ENCODE results near the gene CMTM8. TPM values are rescaled to one million over a fixed set of nuclear protein-coding genes. Genes with fewer than 3 reads are reported as not detected.
A peak's percentile ranks its signal among the peaks of the same experiment; 100 is the strongest.

Gene CMTM8
- total and polyA plus RNA-seq, 2 donors, result 4.1 to 16.2 TPM

- no peaks in the 10 kb centered on the region for H3K27me3 ChIP-seq (ENCODE audit: control insufficient read depth in 2 of 2, insufficient read depth in 1 of 2, low read length in 1 of 2)
- H3K27ac ChIP-seq (ENCODE audit: low read depth in 1 of 2, low read length in 1 of 2), result no peak overlapping the region
- no peak overlapping the region for H3K4me3 ChIP-seq (ENCODE audit: low read length in 2 of 2)
- H3K4me1 ChIP-seq (ENCODE audit: control insufficient read depth in 2 of 2, insufficient read depth in 2 of 2, low read length in 2 of 2), result peaks cover 2 to 6% of the 10 kb centered on the region in 2 donors
- DNase-seq (ENCODE audit: low read depth in 6 of 9, low spot score in 9 of 9), result no peak
- H3K36me3 ChIP-seq (ENCODE audit: control insufficient read depth in 2 of 2, insufficient read depth in 2 of 2, low read length in 1 of 2), result no peaks in the 10 kb centered on the region
- H3K9me3 ChIP-seq (ENCODE audit: control insufficient read depth in 2 of 2, insufficient read depth in 1 of 2, low read length in 1 of 2), result peaks cover 0 to 6% of the 10 kb centered on the region in 2 donors
- 98% methylated on average over 3 of the region's 3 CpGs for WGBS
Observed at GRCh38 chr3:32256206-32256605, 17.7 kb downstream of the CMTM8 start.

DNA sequence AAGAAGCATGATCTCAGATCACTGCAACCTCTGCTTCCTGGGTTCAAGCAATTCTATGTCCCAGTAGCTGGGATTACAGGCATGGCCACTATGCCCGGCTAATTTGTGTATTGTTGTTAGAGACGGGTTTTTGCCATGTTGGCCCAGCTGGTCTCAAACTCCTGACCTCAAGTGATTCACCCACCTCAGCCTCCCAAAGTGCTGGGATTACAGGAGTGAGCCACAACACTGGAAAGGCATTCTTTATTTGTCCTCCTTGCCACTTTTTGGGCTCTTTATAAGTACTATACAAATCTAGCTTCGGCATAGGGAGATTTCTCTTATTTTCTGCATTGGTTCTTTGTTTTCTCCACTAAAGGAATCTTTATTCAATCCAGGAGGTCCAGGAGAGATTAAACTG lies 18.6 kb downstream of the CMTM8 start:
- Histone ChIP-seq H3K4me3 (ENCODE audit: low read length in 2 of 2) (no peak overlapping the region), H3K27ac (ENCODE audit: low read depth in 1 of 2, low read length in 1 of 2) (no peak overlapping the region), H3K9me3 (ENCODE audit: control insufficient read depth in 2 of 2, insufficient read depth in 1 of 2, low read length in 1 of 2) (peaks cover 0 to 6% of the 10 kb centered on the region in 2 donors), H3K27me3 (ENCODE audit: control insufficient read depth in 2 of 2, insufficient read depth in 1 of 2, low read length in 1 of 2) (no peaks in the 10 kb centered on the region), H3K36me3 (ENCODE audit: control insufficient read depth in 2 of 2, insufficient read depth in 2 of 2, low read length in 1 of 2) (no peaks in the 10 kb centered on the region), H3K4me1 (ENCODE audit: control insufficient read depth in 2 of 2, insufficient read depth in 2 of 2, low read length in 2 of 2) (peaks cover 2 to 6% of the 10 kb centered on the region in 2 donors)
- whole genome bisulfite sequencing, result 98% methylated on average over 3 of the region's 3 CpGs
- DNase-seq (ENCODE audit: low read depth in 6 of 9, low spot score in 9 of 9), result no peak

GRCh38 chr3:32257641-32258438 lies 19.4 kb downstream of the CMTM8 start:
- no peaks in the 10 kb centered on the region for H3K27me3 ChIP-seq (ENCODE audit: control insufficient read depth in 2 of 2, insufficient read depth in 1 of 2, low read length in 1 of 2)
- H3K27ac ChIP-seq (ENCODE audit: low read depth in 1 of 2, low read length in 1 of 2), result no peak overlapping the region
- H3K36me3 ChIP-seq (ENCODE audit: control insufficient read depth in 2 of 2, insufficient read depth in 2 of 2, low read length in 1 of 2), result no peaks in the 10 kb centered on the region
- peaks cover 2 to 6% of the 10 kb centered on the region in 2 donors for H3K4me1 ChIP-seq (ENCODE audit: control insufficient read depth in 2 of 2, insufficient read depth in 2 of 2, low read length in 2 of 2)
- 60% methylated on average over 6 of the region's 6 CpGs for WGBS
- peak in 2 of 9 donors; percentile 31 to 51 for DNase-seq (ENCODE audit: low read depth in 6 of 9, low spot score in 9 of 9)
- H3K4me3 ChIP-seq (ENCODE audit: low read length in 2 of 2), result no peak overlapping the region
- H3K9me3 ChIP-seq (ENCODE audit: control insufficient read depth in 2 of 2, insufficient read depth in 1 of 2, low read length in 1 of 2), result peaks cover 0 to 6% of the 10 kb centered on the region in 2 donors

GRCh38 chr3:32258869-32259268 lies 20.4 kb downstream of the CMTM8 start:
- peaks cover 0 to under 1% of the 10 kb centered on the region in 2 donors for H3K9me3 ChIP-seq (ENCODE audit: control insufficient read depth in 2 of 2, insufficient read depth in 1 of 2, low read length in 1 of 2)
- 98% methylated on average over 17 of the region's 17 CpGs for WGBS
- H3K27me3 ChIP-seq (ENCODE audit: control insufficient read depth in 2 of 2, insufficient read depth in 1 of 2, low read length in 1 of 2), result no peaks in the 10 kb centered on the region
- H3K4me3 ChIP-seq (ENCODE audit: low read length in 2 of 2), result no peak overlapping the region
- peaks cover 2 to 6% of the 10 kb centered on the region in 2 donors for H3K4me1 ChIP-seq (ENCODE audit: control insufficient read depth in 2 of 2, insufficient read depth in 2 of 2, low read length in 2 of 2)
- DNase-seq (ENCODE audit: low read depth in 6 of 9, low spot score in 9 of 9), result no peak
- H3K36me3 ChIP-seq (ENCODE audit: control insufficient read depth in 2 of 2, insufficient read depth in 2 of 2, low read length in 1 of 2), result no peaks in the 10 kb centered on the region
- no peak overlapping the region for H3K27ac ChIP-seq (ENCODE audit: low read depth in 1 of 2, low read length in 1 of 2)

- Histone ChIP-seq H3K27me3 (ENCODE audit: control insufficient read depth in 2 of 2, insufficient read depth in 1 of 2, low read length in 1 of 2) (no peaks in the 10 kb centered on the region), H3K27ac (ENCODE audit: low read depth in 1 of 2, low read length in 1 of 2) (no peak overlapping the region), H3K4me3 (ENCODE audit: low read length in 2 of 2) (no peak overlapping the region), H3K4me1 (ENCODE audit: control insufficient read depth in 2 of 2, insufficient read depth in 2 of 2, low read length in 2 of 2) (peaks cover 2 to 6% of the 10 kb centered on the region in 2 donors), H3K9me3 (ENCODE audit: control insufficient read depth in 2 of 2, insufficient read depth in 1 of 2, low read length in 1 of 2) (no peaks in the 10 kb centered on the region), H3K36me3 (ENCODE audit: control insufficient read depth in 2 of 2, insufficient read depth in 2 of 2, low read length in 1 of 2) (no peaks in the 10 kb centered on the region)
- DNase-seq (ENCODE audit: low read depth in 6 of 9, low spot score in 9 of 9), result no peak
- 82% methylated on average over 3 of the region's 3 CpGs for WGBS
Observed at GRCh38 chr3:32261545-32261944, 23.1 kb downstream of the CMTM8 start.

DNA sequence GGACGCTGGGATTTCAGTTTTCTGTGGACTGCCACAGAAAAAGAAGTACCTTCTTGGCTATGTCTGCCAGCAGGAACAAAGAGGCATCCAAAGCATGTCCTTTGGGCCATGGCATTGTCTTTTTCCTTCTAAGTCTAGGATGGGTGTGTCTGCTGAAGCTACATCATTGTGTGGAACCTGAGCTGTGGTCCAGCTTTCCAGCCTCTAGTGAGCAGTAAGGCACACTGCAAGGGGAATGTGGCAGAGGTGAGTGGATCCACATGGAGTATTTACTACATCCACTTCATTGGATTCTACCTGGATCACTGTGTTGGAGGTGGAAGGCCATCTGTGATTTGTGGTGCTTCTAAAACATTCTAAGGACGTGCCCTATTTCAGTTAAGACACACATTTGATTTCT lies 23.7 kb downstream of the CMTM8 start:
- peaks cover 2 to 6% of the 10 kb centered on the region in 2 donors for H3K4me1 ChIP-seq (ENCODE audit: control insufficient read depth in 2 of 2, insufficient read depth in 2 of 2, low read length in 2 of 2)
- no peak overlapping the region for H3K4me3 ChIP-seq (ENCODE audit: low read length in 2 of 2)
- H3K36me3 ChIP-seq (ENCODE audit: control insufficient read depth in 2 of 2, insufficient read depth in 2 of 2, low read length in 1 of 2), result no peaks in the 10 kb centered on the region
- no peaks in the 10 kb centered on the region for H3K27me3 ChIP-seq (ENCODE audit: control insufficient read depth in 2 of 2, insufficient read depth in 1 of 2, low read length in 1 of 2)
- no peak for DNase-seq (ENCODE audit: low read depth in 6 of 9, low spot score in 9 of 9)
- no peaks in the 10 kb centered on the region for H3K9me3 ChIP-seq (ENCODE audit: control insufficient read depth in 2 of 2, insufficient read depth in 1 of 2, low read length in 1 of 2)
- 96% methylated on average over 2 of the region's 2 CpGs for WGBS
- H3K27ac ChIP-seq (ENCODE audit: low read depth in 1 of 2, low read length in 1 of 2), result no peak overlapping the region

DNA sequence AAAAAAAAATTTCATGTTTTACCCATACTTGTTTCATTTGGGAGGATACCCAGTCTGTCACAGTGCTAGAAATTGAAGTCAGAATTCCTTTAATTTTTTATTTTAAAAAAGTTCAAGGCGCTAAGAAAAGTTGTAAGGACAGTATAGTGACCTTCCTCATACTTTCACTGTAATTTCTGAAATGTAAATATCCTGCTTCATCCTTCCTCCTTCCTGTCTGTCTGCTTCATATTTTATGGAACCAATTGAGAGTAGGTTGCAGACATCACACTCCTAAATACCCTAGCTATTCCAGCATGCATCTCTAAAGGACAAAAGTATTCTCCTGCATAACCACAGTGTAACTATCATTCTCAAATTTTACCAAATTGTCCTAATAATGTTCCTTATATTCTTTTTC lies 35.8 kb downstream of the CMTM8 start:
- no peak for DNase-seq (ENCODE audit: low read depth in 6 of 9, low spot score in 9 of 9)
- no peak overlapping the region for H3K27ac ChIP-seq (ENCODE audit: low read depth in 1 of 2, low read length in 1 of 2)
- 99% methylated on average over 1 of the region's 1 CpG for WGBS
- no peak overlapping the region for H3K4me3 ChIP-seq (ENCODE audit: low read length in 2 of 2)
- H3K9me3 ChIP-seq (ENCODE audit: control insufficient read depth in 2 of 2, insufficient read depth in 1 of 2, low read length in 1 of 2), result no peaks in the 10 kb centered on the region
- no peaks in the 10 kb centered on the region for H3K4me1 ChIP-seq (ENCODE audit: control insufficient read depth in 2 of 2, insufficient read depth in 2 of 2, low read length in 2 of 2)
- H3K27me3 ChIP-seq (ENCODE audit: control insufficient read depth in 2 of 2, insufficient read depth in 1 of 2, low read length in 1 of 2), result no peaks in the 10 kb centered on the region
- no peaks in the 10 kb centered on the region for H3K36me3 ChIP-seq (ENCODE audit: control insufficient read depth in 2 of 2, insufficient read depth in 2 of 2, low read length in 1 of 2)

- no peaks in the 10 kb centered on the region for H3K9me3 ChIP-seq (ENCODE audit: control insufficient read depth in 2 of 2, insufficient read depth in 1 of 2, low read length in 1 of 2)
- no peak overlapping the region for H3K4me3 ChIP-seq (ENCODE audit: low read length in 2 of 2)
- no peak for DNase-seq (ENCODE audit: low read depth in 6 of 9, low spot score in 9 of 9)
- no peaks in the 10 kb centered on the region for H3K4me1 ChIP-seq (ENCODE audit: control insufficient read depth in 2 of 2, insufficient read depth in 2 of 2, low read length in 2 of 2)
- no peak overlapping the region for H3K27ac ChIP-seq (ENCODE audit: low read depth in 1 of 2, low read length in 1 of 2)
- WGBS, result 96% methylated on average over 4 of the region's 4 CpGs
- H3K36me3 ChIP-seq (ENCODE audit: control insufficient read depth in 2 of 2, insufficient read depth in 2 of 2, low read length in 1 of 2), result no peaks in the 10 kb centered on the region
- no peaks in the 10 kb centered on the region for H3K27me3 ChIP-seq (ENCODE audit: control insufficient read depth in 2 of 2, insufficient read depth in 1 of 2, low read length in 1 of 2)
Observed at GRCh38 chr3:32275506-32275905, 37.0 kb downstream of the CMTM8 start.

- no peak for DNase-seq (ENCODE audit: low read depth in 6 of 9, low spot score in 9 of 9)
- Histone ChIP-seq H3K4me3 (ENCODE audit: low read length in 2 of 2) (no peak overlapping the region), H3K27ac (ENCODE audit: low read depth in 1 of 2, low read length in 1 of 2) (no peak overlapping the region), H3K27me3 (ENCODE audit: control insufficient read depth in 2 of 2, insufficient read depth in 1 of 2, low read length in 1 of 2) (no peaks in the 10 kb centered on the region), H3K9me3 (ENCODE audit: control insufficient read depth in 2 of 2, insufficient read depth in 1 of 2, low read length in 1 of 2) (no peaks in the 10 kb centered on the region), H3K4me1 (ENCODE audit: control insufficient read depth in 2 of 2, insufficient read depth in 2 of 2, low read length in 2 of 2) (no peaks in the 10 kb centered on the region), H3K36me3 (ENCODE audit: control insufficient read depth in 2 of 2, insufficient read depth in 2 of 2, low read length in 1 of 2) (no peaks in the 10 kb centered on the region)
- 82% methylated on average over 4 of the region's 4 CpGs for WGBS
Observed at GRCh38 chr3:32276279-32276841, 37.9 kb downstream of the CMTM8 start.
